ENCODE results near the gene USP36.
A peak's percentile ranks its signal among the peaks of the same experiment; 100 is the strongest.

The USP36 gene

DNA sequence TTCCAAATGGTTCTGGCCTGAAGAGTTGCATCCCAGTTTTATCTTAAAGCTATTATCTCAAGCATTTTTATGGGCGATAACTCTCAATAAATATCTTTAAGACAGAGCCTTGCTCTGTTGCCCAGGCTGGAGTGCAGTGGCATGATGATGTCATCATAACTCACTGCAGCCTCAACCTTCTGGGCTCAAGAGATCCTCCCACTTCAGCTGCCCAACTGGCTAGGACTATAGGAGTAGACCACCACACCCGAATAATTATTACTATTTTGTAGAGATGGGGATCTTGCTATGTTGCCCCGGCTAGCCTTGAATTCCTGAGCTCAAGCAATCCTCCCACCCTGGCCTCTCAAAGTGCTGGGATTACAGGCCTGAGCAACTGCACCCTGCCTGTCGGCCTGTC, 32.5 kb downstream of the USP36 start:
- no peak for DNase-seq

DNA sequence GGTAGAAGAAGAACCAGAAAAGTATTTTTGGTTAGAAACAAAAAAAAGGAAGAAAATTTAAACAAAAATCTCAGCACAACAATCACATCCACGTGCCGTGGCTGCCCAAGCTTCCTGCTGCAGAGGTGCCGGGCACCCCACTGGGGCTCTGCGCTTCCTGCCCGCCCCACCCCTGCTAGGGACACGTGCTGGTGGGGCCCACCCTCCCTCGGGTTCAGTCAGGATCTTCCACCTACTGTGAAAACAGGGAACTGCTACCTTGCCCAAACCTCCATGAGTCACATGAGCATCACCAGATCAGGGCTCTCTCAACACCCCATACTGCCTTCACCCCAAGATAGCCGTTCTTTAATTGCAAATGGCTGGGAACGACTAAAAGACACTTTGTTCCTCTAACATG, 34.2 kb downstream of the USP36 start:
- no peak for DNase-seq

- DNase-seq: no peak
Observed at GRCh38 chr17:78805301-78805700, 35.3 kb downstream of the USP36 start.

DNA sequence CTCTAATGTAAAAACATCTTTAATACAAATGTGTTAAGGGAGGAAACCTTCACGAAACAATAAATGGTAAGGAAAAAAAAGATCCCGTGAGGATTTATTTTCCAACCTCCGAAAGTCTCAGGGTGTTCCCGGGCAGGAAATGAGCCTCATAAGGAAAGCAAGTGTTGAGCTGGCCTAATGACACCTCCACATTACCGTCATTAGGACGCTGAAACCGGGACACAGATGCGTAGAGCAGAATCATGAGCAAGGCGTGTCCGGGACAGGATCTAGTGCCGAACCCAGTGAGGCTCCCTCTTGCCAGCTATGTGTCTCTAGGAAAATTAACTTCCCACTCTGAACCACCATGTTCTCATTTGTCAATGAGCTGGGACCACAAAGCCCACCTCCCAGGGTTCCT, 35.8 kb downstream of the USP36 start:
- no peak for DNase-seq

GRCh38 chr17:78803186-78803845, 37.3 kb downstream of the USP36 start:
- no peak for DNase-seq

GRCh38 chr17:78802459-78802858, 38.2 kb downstream of the USP36 start:
- DNase-seq: no peak

GRCh38 chr17:78802008-78802407, 38.6 kb downstream of the USP36 start:
- DNase-seq: no peak

GRCh38 chr17:78800132-78800931, 40.3 kb downstream of the USP36 start:
- no peak for DNase-seq

DNA sequence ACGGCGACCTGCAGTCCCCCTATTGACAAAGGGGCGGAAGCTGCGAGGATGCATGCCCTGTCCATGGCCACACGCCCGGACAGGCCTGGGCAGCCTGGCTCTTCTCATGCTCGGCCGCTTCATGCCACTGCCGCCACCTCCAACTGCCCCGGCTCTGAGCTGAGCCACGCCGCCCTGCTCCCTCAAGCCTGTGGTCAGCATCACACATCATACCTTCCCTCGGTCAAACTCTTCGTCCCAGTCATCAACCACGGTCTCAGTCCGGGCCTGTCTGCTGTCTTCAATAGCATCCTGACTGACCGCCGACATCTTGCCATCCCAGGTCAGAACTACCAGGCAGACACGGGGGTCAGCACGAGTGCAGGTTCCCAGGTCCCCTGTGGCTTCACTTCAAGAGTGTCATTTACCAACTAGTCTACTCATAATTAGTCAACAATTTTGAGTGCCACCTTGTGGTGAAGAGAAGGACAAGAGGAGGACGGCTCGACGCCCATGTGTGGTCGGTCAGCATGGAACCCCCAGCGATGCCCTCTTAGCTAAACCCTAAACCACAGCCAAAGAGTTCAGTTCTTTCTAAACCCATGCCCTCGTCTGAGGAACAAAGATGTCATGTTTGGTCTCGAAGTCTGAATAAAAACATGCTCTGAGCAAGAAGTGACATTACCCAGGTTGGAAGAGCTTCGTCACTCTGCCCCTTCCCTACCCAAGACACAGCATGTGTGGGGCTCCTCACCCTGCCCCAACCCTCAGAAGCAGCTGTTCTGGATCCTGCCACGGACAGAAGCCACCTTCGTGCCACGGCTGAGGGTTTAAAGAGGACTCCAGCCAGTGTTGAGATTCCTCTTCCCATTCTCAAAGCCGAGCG, 41.7 kb downstream of the USP36 start:
- no peak for DNase-seq

DNA sequence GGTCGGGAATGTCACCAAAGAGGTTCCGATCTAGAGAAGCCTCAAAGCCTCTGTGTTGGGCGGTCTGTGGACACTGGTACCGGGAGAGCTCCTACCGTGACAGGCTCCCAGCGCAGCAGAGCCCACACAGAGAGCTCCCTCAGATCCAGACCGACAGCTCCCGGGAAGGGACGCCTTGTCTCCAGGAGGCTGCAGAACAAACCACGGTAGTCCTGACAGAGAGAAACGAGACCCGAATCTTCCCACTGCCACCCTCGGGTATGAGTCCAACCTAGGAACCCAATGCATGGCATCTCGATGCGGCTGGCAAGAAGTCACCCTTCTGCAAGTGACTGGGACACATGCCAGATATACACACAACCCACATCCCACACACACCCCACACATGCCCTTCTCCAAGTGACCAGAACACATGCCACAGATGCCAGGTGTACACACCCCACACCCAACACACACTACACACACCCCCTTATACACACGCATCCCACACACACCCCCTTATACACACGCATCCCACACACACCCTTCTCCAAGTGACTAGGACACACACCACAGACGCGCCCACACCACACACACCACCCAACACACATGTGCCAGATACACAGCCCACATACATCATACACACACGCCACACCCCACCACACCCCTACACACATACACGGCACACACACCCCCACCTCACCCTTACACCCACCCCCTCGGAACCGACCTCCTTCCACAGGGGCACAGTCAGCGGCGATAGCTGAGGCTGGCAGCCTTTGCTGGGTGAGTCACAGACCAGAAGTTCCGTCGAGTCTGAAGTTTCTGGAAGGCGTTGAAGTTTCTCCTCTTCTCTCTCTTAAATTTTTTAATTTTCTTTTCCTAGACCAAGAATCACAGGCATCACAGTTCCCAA, 42.7 kb downstream of the USP36 start:
- DNase-seq: no peak

- no peak for DNase-seq
Observed at GRCh38 chr17:78797213-78797612, 43.4 kb downstream of the USP36 start.

DNA sequence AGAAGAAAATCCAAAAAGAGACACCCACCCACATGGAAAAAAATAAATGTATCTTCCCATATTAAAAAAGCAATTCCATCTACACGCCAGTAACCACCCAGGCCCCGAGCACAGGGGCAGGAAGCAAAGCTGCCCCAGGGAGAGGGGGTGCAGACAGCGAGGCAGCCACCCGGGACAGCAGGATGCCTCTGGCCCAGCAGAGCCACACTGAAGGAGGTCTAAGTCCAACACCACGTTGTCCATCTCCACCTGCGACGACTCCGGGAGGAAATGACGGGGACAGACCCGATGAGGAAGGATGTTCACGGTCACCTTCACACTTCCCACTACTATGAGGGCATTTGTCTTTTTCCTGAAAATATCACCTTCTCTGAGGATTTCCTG, 44.1 kb downstream of the USP36 start:
- DNase-seq: no peak

DNA sequence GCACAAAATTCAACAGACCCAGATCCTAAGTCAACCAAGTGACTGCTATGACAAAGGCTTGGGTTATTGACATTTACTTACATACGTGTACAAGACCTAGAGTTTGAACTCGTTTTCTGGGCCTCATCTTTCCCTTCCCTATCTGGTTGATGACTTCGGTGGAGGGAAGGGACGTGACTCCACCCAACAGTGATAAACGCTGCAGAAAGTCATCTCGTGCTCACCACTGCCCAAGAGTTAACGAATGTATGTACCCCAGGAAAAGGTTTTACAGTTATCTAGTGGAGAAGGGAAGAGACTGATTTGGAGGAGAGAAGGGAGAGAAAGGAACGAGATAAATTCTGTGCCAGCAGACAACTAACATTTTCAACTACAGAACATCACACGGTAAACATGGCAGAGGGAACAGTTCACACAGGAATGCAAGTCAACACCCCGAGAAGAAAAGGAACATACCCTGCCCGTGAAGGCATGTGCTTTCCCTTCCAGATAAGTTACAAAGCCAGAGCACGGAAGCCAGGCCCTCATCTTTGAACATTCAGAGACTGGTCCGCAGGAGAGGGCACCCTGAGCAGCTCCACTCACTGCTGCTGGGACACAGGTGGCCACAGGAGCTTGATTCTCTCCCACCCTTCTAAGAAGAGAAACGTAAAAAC, 44.6 kb downstream of the USP36 start:
- no peak for DNase-seq

- DNase-seq: no peak
Observed at GRCh38 chr17:78794864-78795640, 45.6 kb downstream of the USP36 start.

DNA sequence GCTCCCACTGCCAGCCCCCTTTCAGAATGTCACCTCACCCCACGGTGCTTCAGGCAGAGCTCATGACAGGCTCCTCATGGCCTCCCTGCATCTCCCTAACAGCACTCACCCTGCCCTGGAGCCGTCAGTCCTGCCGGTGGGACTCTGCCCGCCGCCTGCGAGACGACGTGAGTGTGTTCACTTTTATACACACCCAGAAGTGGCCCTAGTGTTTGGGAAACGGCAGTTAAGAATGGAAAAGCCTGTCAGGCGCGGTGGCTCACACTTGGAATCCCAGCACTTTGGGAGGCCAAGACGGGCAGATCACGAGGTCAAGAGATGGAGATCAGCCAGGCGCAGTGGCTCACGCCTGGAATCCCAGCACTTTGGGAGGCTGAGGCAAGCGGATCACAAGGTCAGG, 46.2 kb downstream of the USP36 start:
- DNase-seq: no peak

DNA sequence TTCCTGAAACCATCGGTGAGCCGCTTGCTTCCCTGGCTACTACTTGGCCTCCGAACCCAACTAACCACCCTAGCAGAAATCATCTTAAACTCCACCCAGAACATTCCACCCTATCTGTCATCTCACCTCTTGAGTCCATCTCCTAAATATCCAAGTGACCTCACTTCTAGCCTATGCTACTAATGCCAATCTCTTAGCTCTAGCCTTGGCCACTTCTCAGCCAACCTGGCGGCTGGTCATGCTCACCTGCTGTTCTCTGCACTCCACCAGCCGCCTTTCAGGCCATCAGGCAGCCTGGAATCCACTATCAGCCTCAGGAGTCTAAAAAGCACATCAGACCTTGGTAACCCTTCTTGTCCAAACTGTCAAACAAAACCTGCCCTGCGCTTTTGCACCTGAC, 46.6 kb downstream of the USP36 start:
- no peak for DNase-seq

GRCh38 chr17:78793415-78793814, 47.2 kb downstream of the USP36 start:
- no peak for DNase-seq

DNA sequence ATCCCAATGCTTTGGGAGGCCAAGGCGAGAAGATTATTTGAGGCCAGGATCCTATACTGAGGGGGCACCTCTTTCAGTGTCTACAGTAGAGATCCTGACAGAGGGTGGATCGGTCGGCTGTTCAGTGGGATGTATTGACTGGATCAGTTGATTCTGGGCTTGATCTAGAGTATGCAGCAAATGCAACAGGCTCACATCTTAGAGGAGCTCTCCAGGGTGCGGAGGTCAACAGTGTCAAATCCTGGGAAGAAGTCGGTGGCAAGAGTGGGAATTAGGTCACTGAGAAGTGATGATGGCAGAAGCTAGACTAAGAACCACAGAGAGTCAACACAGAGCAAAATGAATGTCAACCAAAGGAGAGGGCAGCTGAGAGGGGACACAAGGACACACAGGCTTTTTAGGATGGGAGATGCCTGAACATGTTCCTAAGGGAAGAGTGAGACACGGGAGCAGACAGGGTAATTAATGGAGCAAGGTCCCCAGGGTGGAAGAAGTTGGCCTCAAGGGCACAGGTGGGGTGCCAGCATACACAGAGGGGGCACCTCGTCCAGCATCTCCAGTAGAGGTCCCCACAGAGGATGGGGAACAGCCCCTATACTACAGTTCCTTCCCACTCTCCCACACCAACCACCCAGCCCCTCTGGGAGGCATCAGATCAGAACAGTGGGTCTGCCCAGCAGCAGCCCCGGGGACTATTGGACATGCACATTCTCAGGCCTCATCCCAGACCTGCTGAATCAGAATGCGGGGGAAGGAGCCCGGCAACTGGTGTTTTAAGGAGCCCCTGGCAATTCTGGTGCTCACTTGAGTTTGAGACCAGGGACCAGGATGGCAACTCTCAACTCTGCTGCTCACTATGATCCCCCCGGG, 48.5 kb downstream of the USP36 start:
- DNase-seq: no peak

GRCh38 chr17:78790552-78790951, 50.1 kb downstream of the USP36 start:
- DNase-seq: no peak

DNA sequence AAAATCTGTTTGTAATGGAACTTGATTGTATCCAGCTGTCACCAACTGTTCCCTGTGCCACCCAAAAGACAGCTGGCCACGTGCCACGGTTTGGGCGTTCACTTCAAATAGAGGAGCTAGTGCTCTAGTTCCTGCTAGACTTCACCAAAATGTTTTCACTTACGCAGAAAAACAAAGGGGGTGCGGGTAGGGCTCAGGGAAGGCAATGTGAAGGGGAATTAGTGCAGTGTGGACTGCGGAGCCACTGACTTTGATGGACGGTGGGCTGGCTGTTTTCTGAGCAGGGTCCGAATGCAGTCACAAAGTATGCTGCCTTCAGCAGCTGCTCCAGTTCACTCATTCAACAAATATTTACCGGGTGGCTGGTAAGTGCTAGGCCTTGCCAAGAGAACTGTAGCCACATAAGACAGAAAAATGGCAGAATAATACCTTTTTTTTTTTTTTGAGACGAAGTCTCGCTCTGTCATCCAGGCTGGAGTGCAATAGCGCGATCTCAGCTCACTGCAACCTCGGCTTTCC, 50.9 kb downstream of the USP36 start:
- DNase-seq: peak; percentile 92
